H9 (cell line): ENCODE results near the gene CCDC110. TPM values are rescaled to one million over a fixed set of nuclear protein-coding genes. Genes with fewer than 3 reads are reported as not detected.

Experiments
- DNase-seq: peaks from one replicate; pipeline ENCODE4 v3.0.0-alpha.2; 2017
- H2AFZ ChIP-seq: one replicate; pipeline ENCODE4 v1.6.1; 2013; ENCODE audit warnings: mild to moderate bottlenecking, low read length, control low read depth, moderate library complexity
- H2AK5ac ChIP-seq: 2 replicates; pipeline ENCODE4 v1.6.1; 2013; ENCODE audit warnings: low read length, control low read depth, mixed read lengths; ENCODE audit not compliant: insufficient read length
- H2BK120ac ChIP-seq: one replicate; pipeline ENCODE4 v1.6.1; 2013; ENCODE audit warnings: low read depth, mild to moderate bottlenecking, low read length, control low read depth, inconsistent platforms; ENCODE audit not compliant: poor library complexity, severe bottlenecking
- H2BK12ac ChIP-seq: 2 replicates; pipeline ENCODE4 v1.6.1; 2013; ENCODE audit warnings: low read length, control low read depth, mixed read lengths, low read depth; ENCODE audit not compliant: insufficient read length
- H2BK15ac ChIP-seq: 2 replicates; pipeline ENCODE4 v1.6.1; 2013; ENCODE audit warnings: low read depth, low read length, control low read depth
- H2BK20ac ChIP-seq: one replicate; pipeline ENCODE4 v1.6.1; 2013; ENCODE audit warnings: low read depth, mild to moderate bottlenecking, low read length, control low read depth, inconsistent platforms; ENCODE audit not compliant: poor library complexity, severe bottlenecking
- H2BK5ac ChIP-seq: 2 replicates; pipeline ENCODE4 v1.6.1; 2013; ENCODE audit warnings: low read length, control low read depth, mixed read lengths; ENCODE audit not compliant: insufficient read length
- H3K14ac ChIP-seq: 2 replicates; pipeline ENCODE4 v1.6.1; 2013; ENCODE audit warnings: low read length, control low read depth; ENCODE audit not compliant: insufficient read depth
- H3K18ac ChIP-seq: 2 replicates; pipeline ENCODE4 v1.6.1; 2013; ENCODE audit warnings: low read depth, mild to moderate bottlenecking, mixed read lengths, low read length, control low read depth; ENCODE audit not compliant: insufficient read length
- H3K23ac ChIP-seq: 2 replicates; pipeline ENCODE4 v1.6.1; 2013; ENCODE audit warnings: low read length, control low read depth, mixed read lengths, low read depth; ENCODE audit not compliant: insufficient read length
- H3K23me2 ChIP-seq: 2 replicates; pipeline ENCODE4 v1.6.1; 2013; ENCODE audit warnings: low read depth, mild to moderate bottlenecking, mixed read lengths, low read length, control low read depth; ENCODE audit not compliant: insufficient read length, poor library complexity, severe bottlenecking
- H3K27ac ChIP-seq: 2 replicates; pipeline ENCODE4 v1.5.1; 2013; ENCODE audit warnings: low read length, control low read depth, mixed read lengths, low read depth; ENCODE audit not compliant: insufficient read length
- H3K27me3 ChIP-seq: 2 replicates; pipeline ENCODE4 v1.6.1; 2013; ENCODE audit warnings: low read length, control low read depth, inconsistent platforms; ENCODE audit not compliant: insufficient read depth
- H3K4ac ChIP-seq: 2 replicates; pipeline ENCODE4 v1.6.1; 2013; ENCODE audit warnings: low read depth, mild to moderate bottlenecking, control low read depth, inconsistent platforms, low read length, moderate library complexity
- H3K4me1 ChIP-seq: 2 replicates; pipeline ENCODE4 v1.6.1; 2013; ENCODE audit warnings: low read length, control low read depth, inconsistent platforms; ENCODE audit not compliant: insufficient read depth
- H3K4me2 ChIP-seq: 2 replicates; pipeline ENCODE4 v1.6.1; 2013; ENCODE audit warnings: low read length, control low read depth, mixed read lengths; ENCODE audit not compliant: insufficient read length, insufficient read depth
- H3K56ac ChIP-seq: 2 replicates; pipeline ENCODE4 v1.6.1; 2013; ENCODE audit warnings: low read depth, mild to moderate bottlenecking, mixed read lengths, low read length, control low read depth; ENCODE audit not compliant: insufficient read length
- H3K79me1 ChIP-seq: 2 replicates; pipeline ENCODE4 v1.6.1; 2013; ENCODE audit warnings: low read depth, mild to moderate bottlenecking, moderate library complexity, low read length, control low read depth, inconsistent platforms; ENCODE audit not compliant: insufficient read depth, poor library complexity, severe bottlenecking
- H3K79me2 ChIP-seq: 2 replicates; pipeline ENCODE4 v1.6.1; 2013; ENCODE audit warnings: low read length, control low read depth, inconsistent platforms; ENCODE audit not compliant: insufficient read depth
- H3K9ac ChIP-seq: 2 replicates; pipeline ENCODE4 v1.6.1; 2013; ENCODE audit warnings: low read length, control low read depth, mixed read lengths; ENCODE audit not compliant: insufficient read length; ENCODE audit errors: extremely low read depth
- H3K9me3 ChIP-seq: one replicate; pipeline ENCODE4 v1.6.1; 2013; ENCODE audit warnings: low read depth, low read length, inconsistent platforms; ENCODE audit not compliant: control insufficient read depth
- H3T11ph ChIP-seq: one replicate; pipeline ENCODE4 v1.6.1; 2013; ENCODE audit warnings: mild to moderate bottlenecking, low read length, control low read depth, inconsistent platforms
- H4K20me1 ChIP-seq: one replicate; pipeline ENCODE4 v1.6.1; 2013; ENCODE audit not compliant: control insufficient read depth, insufficient read length, insufficient read depth
- H4K5ac ChIP-seq: 2 replicates; pipeline ENCODE4 v1.6.1; 2013; ENCODE audit warnings: low read depth, mild to moderate bottlenecking, mixed read lengths, low read length, control low read depth; ENCODE audit not compliant: insufficient read length
- H4K8ac ChIP-seq: replicated peaks from 2 replicates; pipeline ENCODE4 v1.6.1; 2013; ENCODE audit warnings: low read length, control low read depth, mixed read lengths, low read depth; ENCODE audit not compliant: insufficient read length
- H4K91ac ChIP-seq: 2 replicates; pipeline ENCODE4 v1.6.1; 2013; ENCODE audit warnings: low read depth, mild to moderate bottlenecking, moderate library complexity, mixed read lengths, low read length, control low read depth; ENCODE audit not compliant: insufficient read length
- H3K27ac Mint-ChIP-seq, 3 experiments: 2 replicates in 2 of 3; 3 replicates in 1 of 3; pipeline ENCODE4 v1.8.0; 2020 to 2021; ENCODE audit warnings: mixed read lengths in 3 of 3, mild to moderate bottlenecking in 1 of 3, moderate library complexity in 1 of 3
- H3K27me3 Mint-ChIP-seq: 2 replicates; pipeline ENCODE4 v1.8.0; 2021; ENCODE audit warnings: low read depth, mild to moderate bottlenecking, moderate library complexity, mixed read lengths
- H3K36me3 Mint-ChIP-seq, 3 experiments: 2 replicates in 2 of 3; 3 replicates in 1 of 3; pipeline ENCODE4 v1.8.0; 2020 to 2021; ENCODE audit warnings: low read depth in 3 of 3, mixed read lengths in 3 of 3; ENCODE audit not compliant: insufficient read depth in 1 of 3
- H3K4me1 Mint-ChIP-seq, 2 experiments: 2 replicates each; pipeline ENCODE4 v1.8.0; 2020; ENCODE audit warnings: mixed read lengths in 2 of 2
- H3K4me3 Mint-ChIP-seq, 2 experiments: 2 replicates in 1 of 2; 3 replicates in 1 of 2; pipeline ENCODE4 v1.8.0; 2020 to 2021; ENCODE audit warnings: mild to moderate bottlenecking in 2 of 2, mixed read lengths in 2 of 2, moderate library complexity in 1 of 2
- H3K9me3 Mint-ChIP-seq, 2 experiments: 2 replicates in 1 of 2; 3 replicates in 1 of 2; pipeline ENCODE4 v1.8.0; 2020; ENCODE audit warnings: mild to moderate bottlenecking in 2 of 2, mixed read lengths in 2 of 2, moderate library complexity in 1 of 2
- WGBS: extraction: QIAGEN DNeasy Blood & Tissue Kit; methylation state at CpG from one replicate; pipeline ENCODE4 v1.1.7; 2013; ENCODE audit warnings: missing lambda C conversion rate, low lambda C conversion rate, mixed read lengths; ENCODE audit not compliant: insufficient read length; ENCODE audit errors: extremely low coverage; 5-methylcytosine and 5-hydroxymethylcytosine counted together
- total RNA-seq: library from RNA; stranded (reverse); gene quantifications from 2 replicates; pipeline ENCODE4 v1.2.1, GENCODE V29; 2021
- TF ChIP-seq, protein P1 (sequence below): fragments of 200-600 bp; sonication (generic); conservative IDR thresholded peaks from 3 replicates; pipeline ENCODE4 v1.8.0; 2021; ENCODE audit warnings: antibody characterized with exemption, mild to moderate bottlenecking

CCDC110 gene
- total RNA-seq, 1 experiment from 2014 or later = 2.3 TPM

DNA sequence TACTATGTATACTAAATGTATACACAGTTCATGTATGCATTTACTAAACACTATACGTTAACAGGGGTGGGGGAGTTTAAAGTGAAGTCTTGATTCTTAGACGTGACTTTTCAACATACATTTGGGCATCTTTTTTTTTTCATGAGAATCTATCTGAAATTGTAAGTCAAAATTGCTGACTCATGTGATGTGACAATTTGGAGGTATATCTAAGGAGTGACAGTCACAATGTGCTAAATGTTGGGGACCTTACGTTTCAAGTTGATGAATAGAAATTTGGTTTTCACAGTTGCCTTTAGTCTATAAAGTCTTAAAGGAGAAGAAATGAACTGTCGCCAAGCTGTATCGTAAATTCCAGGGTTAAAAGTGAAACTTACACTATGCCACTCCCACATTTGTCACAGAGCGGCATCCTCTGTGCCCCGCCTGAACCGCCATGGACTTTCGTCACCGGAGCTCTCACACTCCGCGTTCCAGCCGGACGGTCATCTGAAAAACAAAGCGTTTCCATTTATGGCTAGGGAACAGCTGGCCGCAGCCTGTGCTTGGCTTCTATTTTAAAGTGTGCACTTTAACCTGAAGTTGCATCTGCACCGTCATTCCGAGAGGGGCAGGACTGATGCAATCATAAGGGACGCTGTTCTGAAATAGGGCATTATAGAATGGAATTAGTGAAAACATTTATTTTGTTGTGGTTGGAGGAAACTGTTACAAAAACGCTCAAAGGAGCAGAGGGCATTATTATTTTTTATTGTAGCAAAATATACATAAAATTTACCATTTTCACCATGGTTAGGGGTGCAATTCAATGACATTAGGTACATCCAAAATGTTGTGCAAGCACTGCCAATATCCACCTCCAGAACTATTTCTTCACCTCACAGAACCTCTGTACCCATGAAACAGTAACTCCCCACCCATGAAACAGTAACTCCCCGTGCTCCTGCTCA, 32.8 kb upstream of the CCDC110 start:
- H3K18ac ChIP-seq = no peak overlapping the region
- H3K4me1 ChIP-seq = no peaks in the 10 kb centered on the region
- Mint-ChIP-seq H3K27me3 (peaks cover 3% of the 10 kb centered on the region; the same call in 1 of the 2 replicates), H3K36me3 (peaks cover 12 to 38% (median 17%) of the 10 kb centered on the region in 3 experiments), H3K9me3 (peaks cover 12 to 15% of the 10 kb centered on the region in 2 experiments), H3K27ac (no peak overlapping the region; a peak in 1 of 7 replicates), H3K4me1 (peaks cover 7 to 11% of the 10 kb centered on the region in 2 experiments), H3K4me3 (no peak overlapping the region)
- no CpG with 5 or more reads among the region's 21 CpGs for WGBS
- no peak overlapping the region for H2AK5ac ChIP-seq
- no peak overlapping the region for H4K5ac ChIP-seq
- H3T11ph ChIP-seq = no peak overlapping the region
- no peaks in the 10 kb centered on the region for H3K27me3 ChIP-seq
- H3K79me2 ChIP-seq = no peaks in the 10 kb centered on the region
- H2BK12ac ChIP-seq = no peak overlapping the region
- no peak overlapping the region for H4K91ac ChIP-seq
- no peak overlapping the region for H3K56ac ChIP-seq
- no peak overlapping the region for H3K14ac ChIP-seq
- no peak for DNase-seq
- H3K23ac ChIP-seq = no peak overlapping the region
- H4K8ac ChIP-seq = no peak overlapping the region
- no peak overlapping the region for H2BK5ac ChIP-seq
- H3K9me3 ChIP-seq = peaks cover 7% of the 10 kb centered on the region
- TF ChIP-seq, protein P1, sequence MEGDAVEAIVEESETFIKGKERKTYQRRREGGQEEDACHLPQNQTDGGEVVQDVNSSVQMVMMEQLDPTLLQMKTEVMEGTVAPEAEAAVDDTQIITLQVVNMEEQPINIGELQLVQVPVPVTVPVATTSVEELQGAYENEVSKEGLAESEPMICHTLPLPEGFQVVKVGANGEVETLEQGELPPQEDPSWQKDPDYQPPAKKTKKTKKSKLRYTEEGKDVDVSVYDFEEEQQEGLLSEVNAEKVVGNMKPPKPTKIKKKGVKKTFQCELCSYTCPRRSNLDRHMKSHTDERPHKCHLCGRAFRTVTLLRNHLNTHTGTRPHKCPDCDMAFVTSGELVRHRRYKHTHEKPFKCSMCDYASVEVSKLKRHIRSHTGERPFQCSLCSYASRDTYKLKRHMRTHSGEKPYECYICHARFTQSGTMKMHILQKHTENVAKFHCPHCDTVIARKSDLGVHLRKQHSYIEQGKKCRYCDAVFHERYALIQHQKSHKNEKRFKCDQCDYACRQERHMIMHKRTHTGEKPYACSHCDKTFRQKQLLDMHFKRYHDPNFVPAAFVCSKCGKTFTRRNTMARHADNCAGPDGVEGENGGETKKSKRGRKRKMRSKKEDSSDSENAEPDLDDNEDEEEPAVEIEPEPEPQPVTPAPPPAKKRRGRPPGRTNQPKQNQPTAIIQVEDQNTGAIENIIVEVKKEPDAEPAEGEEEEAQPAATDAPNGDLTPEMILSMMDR = no peak
- H4K20me1 ChIP-seq = no peaks in the 10 kb centered on the region
- no peak overlapping the region for H2AFZ ChIP-seq
- no peak overlapping the region for H2BK15ac ChIP-seq
- H3K27ac ChIP-seq = no peak overlapping the region
- H3K4ac ChIP-seq = no peak overlapping the region
- H3K23me2 ChIP-seq = no peaks in the 10 kb centered on the region
- no peak overlapping the region for H2BK20ac ChIP-seq
- H3K4me2 ChIP-seq = no peak overlapping the region
- H2BK120ac ChIP-seq = no peak overlapping the region
- no peaks in the 10 kb centered on the region for H3K79me1 ChIP-seq
- H3K9ac ChIP-seq = no peak overlapping the region
